ENCODE results near the gene LARGE1.

LARGE1 gene

GRCh38 chr22:33715237-33715985 is 204.9 kb downstream of the LARGE1 start:
- peaks cover 4% of the 10 kb centered on the region for H3K9me3 ChIP-seq (replicated peaks; ENCODE audit: low read length)
- H3K9ac ChIP-seq (ENCODE audit: low read depth, low read length), result no peak overlapping the region
- no peak overlapping the region for H3K4me3 ChIP-seq (ENCODE audit: low read length)
- no peaks in the 10 kb centered on the region for H3K27me3 ChIP-seq (ENCODE audit: control insufficient read depth, insufficient read depth, low read length)
- no peak overlapping the region for H3K4me2 ChIP-seq (ENCODE audit: low read length)
- no peaks in the 10 kb centered on the region for H3K4me1 ChIP-seq (ENCODE audit: control insufficient read depth, insufficient read depth, low read length)
- no peaks in the 10 kb centered on the region for H3K36me3 ChIP-seq (ENCODE audit: insufficient read depth, low read length)

DNA sequence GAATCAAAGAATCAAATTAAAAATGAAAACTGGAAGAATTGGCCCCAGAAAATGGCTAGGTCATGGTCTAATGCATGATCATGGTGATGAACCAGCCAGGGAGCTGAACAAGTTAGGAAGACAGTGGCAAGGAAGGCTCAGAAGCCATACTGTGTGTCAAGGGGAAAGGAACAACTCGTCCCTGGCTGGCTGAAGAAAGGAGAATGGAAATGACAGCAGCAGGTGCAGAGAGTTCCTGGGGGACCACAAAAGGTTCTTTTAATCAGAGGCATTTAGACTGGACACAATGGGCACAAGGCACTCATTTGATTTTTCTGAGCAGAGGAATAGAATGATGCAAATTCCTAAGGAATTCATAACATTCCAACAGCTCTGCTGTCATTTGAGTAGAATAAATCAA is 209.9 kb downstream of the LARGE1 start:
- H3K9me3 ChIP-seq (replicated peaks; ENCODE audit: low read length), result peaks cover 4% of the 10 kb centered on the region

GRCh38 chr22:33707581-33707980 is 212.7 kb downstream of the LARGE1 start:
- Histone ChIP-seq H3K4me3 (ENCODE audit: low read length) (no peak overlapping the region), H3K4me2 (ENCODE audit: low read length) (no peak overlapping the region), H3K36me3 (ENCODE audit: insufficient read depth, low read length) (no peaks in the 10 kb centered on the region), H3K4me1 (ENCODE audit: control insufficient read depth, insufficient read depth, low read length) (no peaks in the 10 kb centered on the region), H3K27me3 (ENCODE audit: control insufficient read depth, insufficient read depth, low read length) (no peaks in the 10 kb centered on the region), H3K9ac (ENCODE audit: low read depth, low read length) (no peak overlapping the region), H3K9me3 (replicated peaks; ENCODE audit: low read length) (no peaks in the 10 kb centered on the region)

More for the DNA sequence above, 209.9 kb downstream of the LARGE1 start:
- H3K27me3 ChIP-seq (ENCODE audit: control insufficient read depth, insufficient read depth, low read length), result no peaks in the 10 kb centered on the region
- no peak overlapping the region for H3K4me3 ChIP-seq (ENCODE audit: low read length)
- no peaks in the 10 kb centered on the region for H3K4me1 ChIP-seq (ENCODE audit: control insufficient read depth, insufficient read depth, low read length)
- no peak overlapping the region for H3K9ac ChIP-seq (ENCODE audit: low read depth, low read length)
- no peaks in the 10 kb centered on the region for H3K36me3 ChIP-seq (ENCODE audit: insufficient read depth, low read length)
- H3K4me2 ChIP-seq (ENCODE audit: low read length), result no peak overlapping the region

GRCh38 chr22:33706100-33706499 is 214.2 kb downstream of the LARGE1 start:
- H3K9ac ChIP-seq (ENCODE audit: low read depth, low read length), result no peak overlapping the region
- no peaks in the 10 kb centered on the region for H3K36me3 ChIP-seq (ENCODE audit: insufficient read depth, low read length)
- H3K4me3 ChIP-seq (ENCODE audit: low read length), result no peak overlapping the region
- H3K9me3 ChIP-seq (replicated peaks; ENCODE audit: low read length), result no peaks in the 10 kb centered on the region
- H3K27me3 ChIP-seq (ENCODE audit: control insufficient read depth, insufficient read depth, low read length), result no peaks in the 10 kb centered on the region
- no peak overlapping the region for H3K4me2 ChIP-seq (ENCODE audit: low read length)
- no peaks in the 10 kb centered on the region for H3K4me1 ChIP-seq (ENCODE audit: control insufficient read depth, insufficient read depth, low read length)

GRCh38 chr22:33699176-33699575 is 221.1 kb downstream of the LARGE1 start:
- H3K4me2 ChIP-seq (ENCODE audit: low read length), result no peak overlapping the region
- H3K9me3 ChIP-seq (replicated peaks; ENCODE audit: low read length), result no peaks in the 10 kb centered on the region
- H3K36me3 ChIP-seq (ENCODE audit: insufficient read depth, low read length), result no peaks in the 10 kb centered on the region
- no peak overlapping the region for H3K4me3 ChIP-seq (ENCODE audit: low read length)
- no peak overlapping the region for H3K9ac ChIP-seq (ENCODE audit: low read depth, low read length)
- no peaks in the 10 kb centered on the region for H3K27me3 ChIP-seq (ENCODE audit: control insufficient read depth, insufficient read depth, low read length)
- H3K4me1 ChIP-seq (ENCODE audit: control insufficient read depth, insufficient read depth, low read length), result no peaks in the 10 kb centered on the region

DNA sequence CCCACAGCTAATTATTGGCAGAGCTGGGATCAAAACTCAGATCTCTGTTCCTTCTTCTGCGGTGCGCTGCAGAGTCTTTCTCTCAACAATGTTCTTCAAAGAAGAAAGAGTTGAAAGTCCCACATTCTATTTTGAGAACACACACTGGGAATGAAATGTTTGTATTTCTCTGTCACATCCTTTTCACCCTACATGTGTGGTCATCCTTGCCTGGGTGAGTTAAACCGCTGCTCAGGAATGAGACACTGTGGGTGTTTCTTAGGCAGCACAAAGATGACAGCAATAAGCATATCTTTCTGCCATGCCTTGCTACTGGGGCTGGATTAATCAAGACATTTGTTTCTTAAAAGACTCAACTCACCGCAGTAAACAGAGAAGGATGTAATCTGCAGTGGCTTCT is 222.6 kb downstream of the LARGE1 start:
- Histone ChIP-seq H3K9ac (ENCODE audit: low read depth, low read length) (no peak overlapping the region), H3K4me3 (ENCODE audit: low read length) (no peak overlapping the region), H3K36me3 (ENCODE audit: insufficient read depth, low read length) (no peaks in the 10 kb centered on the region), H3K4me2 (ENCODE audit: low read length) (no peak overlapping the region), H3K9me3 (replicated peaks; ENCODE audit: low read length) (no peaks in the 10 kb centered on the region), H3K4me1 (ENCODE audit: control insufficient read depth, insufficient read depth, low read length) (no peaks in the 10 kb centered on the region), H3K27me3 (ENCODE audit: control insufficient read depth, insufficient read depth, low read length) (no peaks in the 10 kb centered on the region)

DNA sequence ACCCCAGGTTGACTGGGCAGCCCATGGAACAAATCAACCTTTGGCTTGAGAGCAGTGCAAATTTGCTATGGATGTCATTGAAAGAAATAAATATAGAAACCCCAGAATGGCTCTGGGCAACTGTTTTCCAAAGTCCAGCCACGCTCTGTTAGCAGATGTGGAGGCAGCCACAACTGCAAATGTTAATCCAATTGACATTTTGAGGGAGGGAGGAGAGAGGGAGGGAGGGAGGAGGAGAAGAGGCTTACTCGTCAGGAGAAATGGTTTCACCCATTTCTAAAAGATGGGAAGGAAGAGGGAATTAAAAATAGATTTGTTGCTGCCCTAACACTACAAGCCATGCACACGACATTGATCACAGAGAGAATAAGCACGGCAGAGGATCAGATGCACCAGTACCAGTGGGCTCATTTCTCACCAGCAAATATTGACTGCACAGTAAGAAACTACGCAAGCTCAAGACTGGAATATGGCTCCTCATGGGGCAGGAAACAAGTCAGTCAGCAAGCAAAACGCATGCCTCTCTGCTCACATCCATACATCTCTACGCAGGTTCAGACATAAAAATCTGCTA is 229.1 kb downstream of the LARGE1 start:
- Histone ChIP-seq H3K4me2 (ENCODE audit: low read length) (no peak overlapping the region), H3K4me1 (ENCODE audit: control insufficient read depth, insufficient read depth, low read length) (no peaks in the 10 kb centered on the region), H3K9ac (ENCODE audit: low read depth, low read length) (no peak overlapping the region), H3K9me3 (replicated peaks; ENCODE audit: low read length) (no peaks in the 10 kb centered on the region), H3K36me3 (ENCODE audit: insufficient read depth, low read length) (no peaks in the 10 kb centered on the region), H3K4me3 (ENCODE audit: low read length) (no peak overlapping the region), H3K27me3 (ENCODE audit: control insufficient read depth, insufficient read depth, low read length) (no peaks in the 10 kb centered on the region)

DNA sequence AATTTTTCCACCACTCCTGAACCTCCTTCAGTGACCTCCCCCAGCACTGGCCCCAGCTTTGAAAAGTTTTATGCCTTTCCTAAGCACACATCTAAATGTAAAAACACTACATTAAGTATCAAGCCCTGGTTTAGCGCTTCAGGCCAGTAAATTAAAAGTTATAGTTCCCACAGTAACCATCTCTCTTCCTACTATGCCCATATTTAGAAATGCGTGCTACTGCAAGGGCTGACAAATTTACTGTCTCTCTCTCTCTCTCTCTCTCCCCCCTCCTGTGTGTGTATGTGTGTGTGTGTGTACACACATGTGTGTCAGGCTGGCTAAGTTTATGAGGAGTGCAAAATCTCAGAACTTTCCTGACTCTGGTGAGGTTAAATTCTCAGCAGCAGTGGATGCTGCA is 231.4 kb downstream of the LARGE1 start:
- Histone ChIP-seq H3K4me2 (ENCODE audit: low read length) (no peak overlapping the region), H3K27me3 (ENCODE audit: control insufficient read depth, insufficient read depth, low read length) (no peaks in the 10 kb centered on the region), H3K4me1 (ENCODE audit: control insufficient read depth, insufficient read depth, low read length) (no peaks in the 10 kb centered on the region), H3K36me3 (ENCODE audit: insufficient read depth, low read length) (no peaks in the 10 kb centered on the region), H3K9me3 (replicated peaks; ENCODE audit: low read length) (no peaks in the 10 kb centered on the region), H3K9ac (ENCODE audit: low read depth, low read length) (no peak overlapping the region), H3K4me3 (ENCODE audit: low read length) (no peak overlapping the region)

DNA sequence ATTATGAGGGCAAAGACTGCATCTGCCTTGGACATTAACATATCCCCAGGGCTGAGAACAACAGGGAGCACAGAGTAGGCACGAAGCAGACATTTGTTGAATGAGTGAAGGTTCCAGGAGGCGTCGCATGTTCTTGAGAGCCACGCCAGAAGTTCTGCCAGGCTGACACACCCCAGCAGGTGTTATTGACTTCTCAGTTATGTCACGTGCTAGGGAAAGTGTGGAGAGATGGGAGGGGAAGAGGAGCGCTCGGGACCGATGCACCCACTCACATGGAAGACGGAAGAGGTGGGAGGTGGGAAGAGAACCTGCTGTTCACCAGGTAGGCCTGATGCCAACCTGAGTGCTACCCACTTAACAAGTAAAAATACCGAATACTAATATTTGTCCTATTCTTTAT is 232.8 kb downstream of the LARGE1 start:
- Histone ChIP-seq H3K36me3 (ENCODE audit: insufficient read depth, low read length) (no peaks in the 10 kb centered on the region), H3K4me2 (ENCODE audit: low read length) (no peak overlapping the region), H3K27me3 (ENCODE audit: control insufficient read depth, insufficient read depth, low read length) (no peaks in the 10 kb centered on the region), H3K9ac (ENCODE audit: low read depth, low read length) (no peak overlapping the region), H3K4me3 (ENCODE audit: low read length) (no peak overlapping the region), H3K4me1 (ENCODE audit: control insufficient read depth, insufficient read depth, low read length) (no peaks in the 10 kb centered on the region), H3K9me3 (replicated peaks; ENCODE audit: low read length) (no peaks in the 10 kb centered on the region)

DNA sequence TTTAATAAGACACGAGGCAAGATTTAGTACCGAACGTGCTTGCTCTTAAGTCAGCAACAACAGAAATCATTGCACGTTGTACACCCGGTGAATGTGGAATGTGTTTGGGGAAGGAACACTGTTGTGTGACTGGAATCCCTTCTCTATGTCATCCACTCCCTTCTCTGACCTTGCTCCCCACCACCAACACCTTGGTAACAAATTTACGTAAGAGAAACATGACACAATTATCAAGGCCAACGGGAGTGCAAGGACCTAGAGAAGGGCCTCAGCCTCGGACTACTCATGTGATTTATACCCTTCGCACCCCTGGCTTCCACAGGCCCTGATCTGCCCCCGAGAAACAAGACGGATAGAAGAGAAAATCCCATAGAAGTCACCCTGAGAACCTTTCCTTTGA is 236.2 kb downstream of the LARGE1 start:
- Histone ChIP-seq H3K4me3 (ENCODE audit: low read length) (no peak overlapping the region), H3K27me3 (ENCODE audit: control insufficient read depth, insufficient read depth, low read length) (no peaks in the 10 kb centered on the region), H3K9me3 (replicated peaks; ENCODE audit: low read length) (no peaks in the 10 kb centered on the region), H3K4me1 (ENCODE audit: control insufficient read depth, insufficient read depth, low read length) (no peaks in the 10 kb centered on the region), H3K9ac (ENCODE audit: low read depth, low read length) (no peak overlapping the region), H3K36me3 (ENCODE audit: insufficient read depth, low read length) (no peaks in the 10 kb centered on the region), H3K4me2 (ENCODE audit: low read length) (no peak overlapping the region)

DNA sequence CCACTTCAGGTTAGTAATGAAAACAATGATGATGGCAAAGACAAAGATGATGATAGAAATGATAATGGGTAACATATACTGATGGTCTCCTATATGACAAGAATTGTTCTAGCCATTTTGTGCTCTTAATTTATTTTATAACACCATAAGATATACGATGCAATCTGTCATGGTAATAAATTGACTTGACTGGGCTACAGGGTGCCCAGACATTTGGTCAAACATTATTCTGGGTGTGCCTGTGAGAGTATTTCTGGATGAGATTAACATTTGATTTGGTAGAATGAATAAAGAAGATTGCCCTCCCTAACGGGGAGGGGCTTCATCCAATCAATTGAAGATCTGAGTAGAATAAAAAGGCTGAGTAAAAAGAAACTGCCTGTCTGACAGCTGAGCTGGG is 237.3 kb downstream of the LARGE1 start:
- no peaks in the 10 kb centered on the region for H3K4me1 ChIP-seq (ENCODE audit: control insufficient read depth, insufficient read depth, low read length)
- no peaks in the 10 kb centered on the region for H3K9me3 ChIP-seq (replicated peaks; ENCODE audit: low read length)
- no peak overlapping the region for H3K9ac ChIP-seq (ENCODE audit: low read depth, low read length)
- no peaks in the 10 kb centered on the region for H3K36me3 ChIP-seq (ENCODE audit: insufficient read depth, low read length)
- H3K4me3 ChIP-seq (ENCODE audit: low read length), result no peak overlapping the region
- H3K27me3 ChIP-seq (ENCODE audit: control insufficient read depth, insufficient read depth, low read length), result no peaks in the 10 kb centered on the region
- H3K4me2 ChIP-seq (ENCODE audit: low read length), result no peak overlapping the region

- Histone ChIP-seq H3K4me2 (ENCODE audit: low read length) (no peak overlapping the region), H3K27me3 (ENCODE audit: control insufficient read depth, insufficient read depth, low read length) (no peaks in the 10 kb centered on the region), H3K36me3 (ENCODE audit: insufficient read depth, low read length) (no peaks in the 10 kb centered on the region), H3K9me3 (replicated peaks; ENCODE audit: low read length) (no peaks in the 10 kb centered on the region), H3K4me3 (ENCODE audit: low read length) (no peak overlapping the region), H3K4me1 (ENCODE audit: control insufficient read depth, insufficient read depth, low read length) (no peaks in the 10 kb centered on the region), H3K9ac (ENCODE audit: low read depth, low read length) (no peak overlapping the region)
Observed at GRCh38 chr22:33680632-33681031, 239.6 kb downstream of the LARGE1 start.
